8988T (cell line): ENCODE measurements around the gene RERE.

ENCODE experiments used
- DNase-seq: peaks from one replicate; pipeline ENCODE4 v3.0.0; 2011

The RERE gene

DNA sequence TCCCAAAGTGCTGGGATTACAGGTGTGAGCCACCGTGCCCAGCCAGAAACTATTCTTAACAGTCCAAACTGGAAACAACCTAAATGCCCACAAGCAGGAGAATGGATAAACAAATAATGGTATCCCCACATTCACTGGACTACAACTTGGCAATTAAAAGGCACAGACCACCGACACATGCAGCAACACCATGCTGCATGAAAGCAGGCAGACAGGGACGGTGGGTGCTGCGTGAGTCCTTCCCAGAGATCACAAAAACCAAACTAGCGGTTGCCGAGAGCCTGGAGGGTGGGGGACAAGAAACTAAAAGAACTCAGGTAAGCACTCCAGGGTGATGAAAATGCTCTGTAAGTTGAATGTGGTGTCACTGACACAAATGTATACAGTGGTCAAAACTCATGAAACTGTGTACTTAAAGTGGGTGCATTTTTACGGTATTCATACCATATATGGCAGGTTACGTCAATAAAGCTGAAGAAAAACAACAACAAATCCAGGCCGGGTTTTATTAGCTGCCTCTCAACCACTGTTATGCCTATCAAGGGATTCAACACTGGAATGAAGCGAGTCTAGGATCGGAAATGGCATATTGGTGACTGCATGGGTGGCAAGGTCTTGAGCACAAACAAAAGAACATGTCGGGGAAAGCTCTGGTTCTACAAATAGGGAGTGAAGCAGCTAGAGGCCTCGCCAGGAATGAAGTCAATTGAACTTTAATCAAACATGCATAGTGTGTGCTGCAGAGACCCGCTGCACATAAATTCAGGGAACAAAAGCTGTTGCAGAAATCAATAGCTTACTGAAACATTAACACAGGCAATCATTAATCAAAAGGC is 447.2 kb downstream of the RERE start:
- DNase-seq, result no peak

- DNase-seq, result no peak
Observed at GRCh38 chr1:8368956-8369639, 448.3 kb downstream of the RERE start.

- DNase-seq, result no peak
Observed at GRCh38 chr1:8367571-8368194, 449.8 kb downstream of the RERE start.

- no peak for DNase-seq
Observed at GRCh38 chr1:8365661-8366362, 451.6 kb downstream of the RERE start.

DNA sequence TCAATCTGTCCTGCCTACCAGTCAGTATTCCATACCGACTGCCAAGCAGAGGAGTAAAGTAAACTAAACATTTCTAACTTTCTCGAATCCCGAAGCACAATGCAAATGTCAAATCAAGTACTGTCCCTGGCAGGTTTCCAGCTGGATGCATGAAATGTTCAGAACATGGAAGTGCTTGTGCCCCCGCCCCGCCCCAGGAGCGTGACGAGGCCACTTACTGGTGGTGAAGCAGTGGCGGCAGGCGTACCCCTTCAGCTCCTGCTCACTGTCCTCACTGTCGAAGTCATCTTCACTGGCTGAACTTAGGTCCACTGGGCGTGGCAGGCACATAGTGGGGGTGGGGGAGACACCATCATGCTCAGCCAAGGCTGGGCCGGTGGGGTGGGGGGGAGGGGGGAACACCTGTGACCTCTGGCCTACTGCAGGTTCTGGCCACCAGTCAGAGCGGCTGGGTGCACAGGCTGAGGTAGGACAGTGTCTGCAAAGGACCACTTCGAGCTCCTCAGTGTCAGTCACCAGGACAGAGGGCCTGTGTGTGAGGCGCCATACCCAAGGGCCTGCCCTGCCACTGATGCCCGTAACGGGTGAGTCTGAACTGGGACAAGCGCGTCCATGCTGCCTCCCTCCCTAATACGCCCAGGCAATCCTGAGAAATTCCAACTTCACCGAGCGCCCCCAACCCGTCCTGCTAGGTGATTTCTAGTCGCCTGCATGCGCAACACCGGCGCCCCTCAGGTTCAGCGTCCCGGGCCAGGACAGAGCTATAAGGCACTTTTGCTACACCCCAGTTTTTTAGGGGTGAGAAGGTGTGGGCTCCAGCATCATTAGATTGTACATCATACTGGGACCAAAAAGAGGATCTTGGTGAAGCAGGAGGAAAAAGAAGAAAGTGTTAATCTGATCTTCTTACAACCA is 452.7 kb downstream of the RERE start:
- no peak for DNase-seq

- DNase-seq, result no peak
Observed at GRCh38 chr1:8363767-8364301, 453.6 kb downstream of the RERE start.

GRCh38 chr1:8363186-8363766 is 454.2 kb downstream of the RERE start:
- no peak for DNase-seq

GRCh38 chr1:8362701-8363101 is 454.7 kb downstream of the RERE start:
- DNase-seq, result no peak

DNA sequence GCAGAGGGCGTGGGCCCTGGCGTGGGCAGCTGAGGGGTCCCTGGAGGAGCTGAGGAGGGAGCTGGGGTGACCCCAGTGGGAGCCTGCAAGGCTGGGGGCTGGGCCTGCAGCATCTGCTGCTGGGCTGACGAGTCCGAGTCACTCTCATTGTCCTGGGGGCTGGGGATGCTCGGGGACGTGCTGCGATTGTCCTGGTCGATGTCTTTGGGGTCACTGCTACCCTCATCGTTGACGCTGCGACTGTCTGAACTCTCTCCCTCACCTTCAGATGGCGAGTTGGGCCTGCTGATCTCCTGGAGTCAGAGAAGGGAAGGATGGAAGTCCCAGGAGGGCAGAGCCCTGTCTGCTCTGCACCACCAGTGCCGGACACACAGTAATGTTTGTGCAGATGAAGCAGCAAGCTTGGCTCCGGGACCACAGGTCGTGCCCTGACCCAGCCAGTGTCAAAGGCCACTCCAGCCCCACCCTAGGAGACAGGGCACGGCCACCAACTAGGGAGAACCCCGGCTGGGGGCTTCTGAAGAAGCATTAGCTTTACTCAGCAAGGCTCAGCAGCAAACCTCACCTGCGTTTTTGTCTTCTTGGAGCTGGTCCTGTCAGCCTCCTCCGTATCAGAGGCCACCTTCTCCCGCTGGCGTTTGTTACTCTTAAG is 456.1 kb downstream of the RERE start:
- DNase-seq, result no peak

DNA sequence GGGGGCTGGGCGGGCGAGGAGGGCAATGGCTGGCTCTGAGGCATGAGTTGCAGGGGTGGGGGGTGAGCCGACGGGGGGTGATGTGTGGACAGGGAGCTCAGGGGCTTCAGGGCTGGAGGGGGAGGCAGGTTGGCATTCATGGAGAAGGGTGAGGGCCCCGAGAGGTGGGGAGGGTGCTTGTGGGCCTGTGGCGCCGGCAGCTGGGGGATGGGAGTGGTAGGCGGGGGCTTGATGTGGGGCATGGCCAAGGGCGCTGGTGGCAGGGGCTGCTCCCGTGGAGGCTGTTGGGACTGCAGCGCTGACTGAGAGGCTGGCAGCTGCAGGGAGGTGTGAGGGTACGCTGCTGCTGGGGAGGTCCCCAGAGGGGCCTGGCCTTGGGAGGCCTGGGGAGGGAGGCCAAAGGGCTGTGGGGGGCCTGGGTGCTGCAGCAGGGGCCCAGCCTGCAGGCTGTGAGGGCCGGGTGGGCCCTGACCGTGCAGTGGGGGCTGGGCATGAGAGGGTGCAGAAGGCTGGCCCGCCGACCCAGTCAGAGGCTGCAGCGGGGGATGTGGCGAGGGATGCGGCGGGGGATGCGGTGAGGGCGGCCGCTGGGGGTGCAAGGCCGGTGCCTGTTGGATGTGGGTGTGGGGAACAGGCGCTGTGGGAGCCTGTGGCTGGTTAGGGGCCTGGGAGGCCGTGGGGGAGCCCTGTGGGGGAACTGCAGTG is 456.8 kb downstream of the RERE start:
- DNase-seq, result no peak

DNA sequence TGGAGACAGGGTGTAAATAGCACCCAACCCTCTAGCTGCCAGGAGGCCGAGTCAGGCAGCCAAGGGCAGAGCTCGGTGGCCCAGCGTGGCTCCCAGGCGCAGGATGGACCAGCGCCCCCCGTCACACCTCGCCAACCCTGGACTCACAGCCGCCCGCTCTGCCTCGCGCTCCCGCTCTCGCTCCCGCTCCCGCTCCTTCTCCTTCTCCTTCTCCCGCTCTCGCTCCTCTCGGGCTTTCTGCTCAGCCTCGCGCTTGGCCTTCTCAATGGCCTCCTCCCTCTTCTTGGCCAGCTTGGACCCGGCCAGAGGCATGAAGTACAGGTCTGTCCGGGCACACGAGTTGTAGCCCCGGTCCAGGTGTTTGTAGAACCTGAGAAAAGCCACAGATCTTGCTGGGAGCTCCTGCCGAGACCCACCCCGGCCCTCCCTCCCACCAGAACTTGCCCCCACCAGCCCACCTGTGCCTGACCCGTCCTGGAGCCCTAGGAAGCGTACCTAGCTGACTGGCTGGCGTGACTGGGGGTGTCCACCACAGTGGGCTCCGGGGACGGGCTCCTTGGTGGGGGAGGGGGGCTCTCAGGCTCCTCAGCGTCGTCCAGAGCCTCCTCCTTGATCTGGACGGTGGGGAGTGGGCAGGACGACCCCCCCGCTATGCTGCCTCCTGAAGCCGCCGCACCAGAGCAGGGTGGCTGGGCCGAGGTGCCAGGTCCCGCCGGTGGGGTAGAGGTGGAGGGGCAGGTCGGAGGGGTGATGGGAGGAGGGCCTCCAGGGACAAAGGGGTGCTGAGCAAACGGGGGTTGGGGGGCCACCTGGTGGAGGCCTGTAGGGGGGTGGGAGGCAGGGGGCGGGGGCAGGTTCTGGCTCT is 457.6 kb downstream of the RERE start:
- DNase-seq, result no peak

DNA sequence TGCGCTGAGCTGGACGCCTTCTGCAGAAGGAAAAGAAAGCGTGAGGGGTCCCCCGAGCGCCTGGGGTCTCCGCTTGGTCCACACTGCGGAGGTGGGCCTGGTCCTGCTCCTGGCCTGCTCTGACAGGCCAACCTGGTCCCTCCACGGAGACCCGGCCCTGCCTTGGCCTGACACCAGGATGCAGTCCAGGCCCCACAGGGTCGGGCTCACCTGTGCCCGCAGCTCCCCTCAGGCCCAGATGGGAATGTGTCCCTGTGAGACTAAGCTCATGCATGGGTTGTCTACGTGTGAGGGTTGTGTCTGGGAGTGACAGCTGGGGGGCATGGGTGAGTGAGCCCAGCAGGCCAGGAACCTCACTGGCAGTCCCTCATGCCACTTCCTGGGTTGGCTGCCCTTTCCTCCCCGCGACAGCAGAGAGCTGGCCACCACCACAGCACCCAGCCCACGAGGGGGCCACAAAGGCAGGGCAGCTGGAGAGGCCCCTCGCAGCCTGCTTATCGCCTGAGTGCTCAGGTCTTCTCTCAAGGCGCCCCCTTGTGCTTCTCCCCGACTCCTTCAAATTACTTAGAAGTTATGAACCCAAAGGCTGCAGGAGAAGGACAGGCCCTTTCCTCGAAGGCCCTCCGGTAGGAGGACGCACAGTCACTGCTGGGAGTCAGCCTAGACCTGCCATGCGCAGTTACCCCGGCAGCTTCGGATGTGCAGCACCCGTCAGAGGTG is 458.4 kb downstream of the RERE start:
- no peak for DNase-seq

- DNase-seq, result no peak
Observed at GRCh38 chr1:8358241-8358896, 459.1 kb downstream of the RERE start.

DNA sequence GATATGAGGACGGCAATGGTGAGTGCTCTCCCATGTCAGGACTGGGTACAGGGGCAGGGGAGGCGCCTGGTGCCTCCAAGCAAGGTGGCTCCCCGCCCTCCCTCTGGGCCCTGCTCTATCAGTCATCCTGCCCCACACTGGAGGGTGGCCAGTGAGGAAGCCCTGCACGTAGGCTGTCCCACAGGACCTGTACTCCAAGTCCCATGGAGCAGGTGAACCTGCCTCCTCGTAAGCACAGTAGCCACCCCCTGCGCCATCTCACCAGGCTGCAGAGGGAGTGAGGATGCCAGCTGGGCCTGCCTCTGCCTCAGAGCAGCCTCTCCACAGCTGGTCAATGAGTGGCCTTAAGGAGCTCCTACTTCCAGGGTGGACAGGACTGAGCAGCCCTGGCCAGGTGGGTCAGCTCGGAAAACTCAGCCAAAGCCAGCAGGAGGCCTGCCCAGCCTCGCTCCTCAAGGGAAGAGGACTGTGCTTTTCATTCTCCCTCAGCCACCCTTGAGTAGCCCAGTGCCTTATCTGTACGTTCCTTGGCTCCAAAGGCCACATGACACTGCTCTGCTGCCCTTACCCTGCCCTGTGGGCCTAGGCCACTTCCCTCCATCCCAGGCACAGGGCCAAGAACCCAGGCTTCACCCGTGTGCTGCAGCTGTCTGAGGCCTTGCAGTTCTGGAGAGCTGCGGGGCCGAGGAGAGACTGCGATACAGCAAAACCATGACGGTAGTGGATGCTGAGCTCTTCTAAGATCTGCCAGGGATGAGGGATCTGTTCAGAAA is 459.9 kb downstream of the RERE start:
- no peak for DNase-seq

- DNase-seq, result no peak
Observed at GRCh38 chr1:8356256-8357209, 460.9 kb downstream of the RERE start.
